Panc1 (cell line): Measurements from ENCODE around the gene EPGN. TPM values are rescaled to one million over a fixed set of nuclear protein-coding genes. Genes with fewer than 3 reads are reported as not detected.

Experiments used
- ATAC-seq: fragments of 200-7000 bp; cut with Tn5 transposase; 2 replicates; pipeline ENCODE4 v1.9.1; 2020; ENCODE audit warnings: mild to moderate bottlenecking, moderate library complexity
- BruUV-seq: library from RNA; stranded (reverse); fragments of 400-500 nt; replicated peaks from 2 replicates; lab custom pipeline; 2021; lab: Mats Ljungman, UMichigan
- CTCF ChIA-PET: fragments of 300-600 bp; sonication (Branson Sonifier 250); formaldehyde crosslinking; loops from one replicate; lab custom pipeline; 2022; ENCODE audit warnings: antibody characterized with exemption; lab: Charles Lee
- POLR2A ChIA-PET: fragments of 300-600 bp; sonication (Branson Sonifier 250); formaldehyde crosslinking; loops from one replicate; lab custom pipeline; 2022; ENCODE audit warnings: antibody characterized with exemption; lab: Charles Lee
- DNase-seq: peaks from one replicate; pipeline ENCODE4 v3.0.0-alpha.2; 2010; ENCODE audit warnings: low read depth, low spot score
- H3K27ac ChIP-seq: 2 replicates; pipeline ENCODE4 v1.5.1; 2011; ENCODE audit warnings: mild to moderate bottlenecking, low read length, inconsistent platforms
- H3K27me3 ChIP-seq: fragments of 200-500 bp; sonication (Bioruptor generic); 2 replicates; pipeline ENCODE4 v1.6.0; 2014; ENCODE audit warnings: low read length, inconsistent platforms; ENCODE audit not compliant: control insufficient read depth, insufficient read depth
- H3K36me3 ChIP-seq: fragments of 200-500 bp; sonication (Bioruptor generic); 2 replicates; pipeline ENCODE4 v1.5.1; 2014; ENCODE audit warnings: inconsistent platforms, mild to moderate bottlenecking, low read length, moderate library complexity; ENCODE audit not compliant: control insufficient read depth, insufficient read depth
- H3K4me1 ChIP-seq: 2 replicates; pipeline ENCODE4 v1.5.1; 2011; ENCODE audit warnings: inconsistent platforms, mild to moderate bottlenecking, low read length, moderate library complexity; ENCODE audit not compliant: control insufficient read depth, insufficient read depth
- H3K4me3 ChIP-seq, 2 experiments: 2 replicates each; pipeline ENCODE4 v1.5.1; 2011 to 2012; ENCODE audit warnings: low read depth in 2 of 2, low read length in 2 of 2, mild to moderate bottlenecking in 2 of 2, inconsistent platforms in 1 of 2, moderate library complexity in 1 of 2
- H3K9me3 ChIP-seq: fragments of 200-500 bp; sonication (Bioruptor generic); 2 replicates; pipeline ENCODE4 v1.5.1; 2014; ENCODE audit warnings: low read depth, mild to moderate bottlenecking, inconsistent platforms, low read length, moderate library complexity; ENCODE audit not compliant: control insufficient read depth, insufficient read depth
- POLR2AphosphoS5 ChIP-seq: IDR thresholded peaks from 2 replicates; pipeline ENCODE4 v1.6.1; 2012; ENCODE audit warnings: mild to moderate bottlenecking, low read depth, low read length, moderate library complexity
- REST ChIP-seq, 2 experiments: IDR thresholded peaks; 2 replicates each; pipeline ENCODE4 v1.6.1; 2011 to 2012; ENCODE audit warnings: low read depth in 2 of 2, control low read depth in 1 of 2, low read length in 1 of 2, mild to moderate bottlenecking in 1 of 2, moderate library complexity in 1 of 2; ENCODE audit not compliant: insufficient read depth in 1 of 2
- SIN3A ChIP-seq: IDR thresholded peaks from 2 replicates; pipeline ENCODE4 v1.6.1; 2012; ENCODE audit warnings: low read depth, mild to moderate bottlenecking, low read length, moderate library complexity, borderline replicate concordance; ENCODE audit not compliant: insufficient read depth
- TCF7L2 ChIP-seq: IDR thresholded peaks from 2 replicates; pipeline ENCODE4 v1.6.1; 2011; ENCODE audit warnings: mild to moderate bottlenecking, low read depth, low read length, inconsistent platforms
- in situ Hi-C: cut with HindIII; loops from 2 replicates; pipeline ENCODE4 v1.10.0; 2016; ENCODE audit warnings: low sequenced_read_pairs, low pct_unique_long_range_greater_than_20kb
- intact Hi-C: fragments of 100-400 bp; cut with micrococcal nuclease; formaldehyde crosslinking; loops from one replicate; pipeline ENCODE4 v1.10.0; 2022; ENCODE audit not compliant: unreplicated experiment
- total RNA-seq: library from RNA; stranded (reverse); gene quantifications from one replicate; pipeline ENCODE4 v1.2.1, GENCODE V29; 2021; ENCODE audit not compliant: unreplicated experiment
- TF ChIP-seq, protein P1 (sequence below): fragments of 450-650 bp; IDR thresholded peaks from 2 replicates; pipeline ENCODE4 v1.5.1; 2017; ENCODE audit warnings: mild to moderate bottlenecking

The EPGN gene
- total RNA-seq, 1 experiment from 2014 or later, result not detected

GRCh38 chr4:74315376-74315775 lies 7.1 kb downstream of the EPGN start:
- in situ Hi-C loops, result no loop called here
- POLR2A ChIA-PET, result no interaction called here
- CTCF ChIA-PET, result interaction anchor here (0.7 kb wide), 1 partner anchor 975 kb away, joined by 5 read pairs; no protein-coding TSS in a partner anchor
- no peak for DNase-seq
- intact Hi-C loops, result no loop called here
- no TSS peak for BruUV-seq
- Histone ChIP-seq H3K27ac (no peak overlapping the region), H3K27me3 (no peaks in the 10 kb centered on the region), H3K4me3 (no peak overlapping the region), H3K4me1 (no peaks in the 10 kb centered on the region), H3K36me3 (no peaks in the 10 kb centered on the region), H3K9me3 (no peaks in the 10 kb centered on the region)
- TF ChIP-seq SIN3A (no peak), REST (IDR thresholded peaks at IDR 0.05; ENCODE audit: insufficient read depth in 1 of 2, low read depth in 2 of 2, low read length in 1 of 2) (no peak), POLR2AphosphoS5 (no peak), TCF7L2 (no peak)
- TF ChIP-seq, protein P1, sequence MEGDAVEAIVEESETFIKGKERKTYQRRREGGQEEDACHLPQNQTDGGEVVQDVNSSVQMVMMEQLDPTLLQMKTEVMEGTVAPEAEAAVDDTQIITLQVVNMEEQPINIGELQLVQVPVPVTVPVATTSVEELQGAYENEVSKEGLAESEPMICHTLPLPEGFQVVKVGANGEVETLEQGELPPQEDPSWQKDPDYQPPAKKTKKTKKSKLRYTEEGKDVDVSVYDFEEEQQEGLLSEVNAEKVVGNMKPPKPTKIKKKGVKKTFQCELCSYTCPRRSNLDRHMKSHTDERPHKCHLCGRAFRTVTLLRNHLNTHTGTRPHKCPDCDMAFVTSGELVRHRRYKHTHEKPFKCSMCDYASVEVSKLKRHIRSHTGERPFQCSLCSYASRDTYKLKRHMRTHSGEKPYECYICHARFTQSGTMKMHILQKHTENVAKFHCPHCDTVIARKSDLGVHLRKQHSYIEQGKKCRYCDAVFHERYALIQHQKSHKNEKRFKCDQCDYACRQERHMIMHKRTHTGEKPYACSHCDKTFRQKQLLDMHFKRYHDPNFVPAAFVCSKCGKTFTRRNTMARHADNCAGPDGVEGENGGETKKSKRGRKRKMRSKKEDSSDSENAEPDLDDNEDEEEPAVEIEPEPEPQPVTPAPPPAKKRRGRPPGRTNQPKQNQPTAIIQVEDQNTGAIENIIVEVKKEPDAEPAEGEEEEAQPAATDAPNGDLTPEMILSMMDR, result no peak
- no peak for ATAC-seq

- no peaks in the 10 kb centered on the region for H3K27me3 ChIP-seq
- H3K4me3 ChIP-seq, result no peak overlapping the region
- no peaks in the 10 kb centered on the region for H3K4me1 ChIP-seq
- TF ChIP-seq, protein P1, result no peak
- TF ChIP-seq SIN3A (no peak), POLR2AphosphoS5 (no peak), TCF7L2 (no peak), REST (IDR thresholded peaks at IDR 0.05; ENCODE audit: insufficient read depth in 1 of 2, low read depth in 2 of 2, low read length in 1 of 2) (no peak)
- in situ Hi-C loops, result no loop called here
- no TSS peak for BruUV-seq
- DNase-seq, result no peak
- no peak for ATAC-seq
- intact Hi-C loops, result no loop called here
- no peaks in the 10 kb centered on the region for H3K36me3 ChIP-seq
- no peaks in the 10 kb centered on the region for H3K9me3 ChIP-seq
- ChIA-PET POLR2A (no interaction called here), CTCF (no interaction called here)
- H3K27ac ChIP-seq, result no peak overlapping the region
Measured at GRCh38 chr4:74316397-74316796, 8.1 kb downstream of the EPGN start.
